ENCODE results near the gene CXCL9.

The CXCL9 gene

DNA sequence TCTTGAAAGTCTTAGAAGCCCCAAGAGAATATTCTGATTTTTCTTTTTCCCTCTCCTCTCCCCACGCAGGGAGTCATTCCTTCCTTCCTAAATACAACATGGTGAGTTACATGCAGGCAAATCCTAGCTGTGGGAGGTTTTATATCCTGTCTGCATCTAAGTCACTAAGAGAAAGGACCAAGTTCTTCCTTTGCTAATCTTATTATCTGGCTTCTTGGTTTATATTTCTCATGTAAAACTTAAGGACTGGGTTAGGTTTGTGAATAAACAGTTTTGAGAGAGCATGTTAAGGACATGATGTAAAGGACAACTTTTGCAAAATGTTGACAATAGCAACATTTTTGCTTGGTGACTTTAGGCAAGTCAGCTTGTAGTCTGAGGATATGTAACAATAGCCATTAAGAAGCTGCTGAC lies 5.1 kb upstream of the CXCL9 start:
- H3K27ac Mint-ChIP-seq = peak overlapping the region; percentile 17
- DNase-seq = no peak
- peaks cover 7% of the 10 kb centered on the region for H3K4me1 Mint-ChIP-seq
- H3K9me3 Mint-ChIP-seq = no peaks in the 10 kb centered on the region
- no peaks in the 10 kb centered on the region for H3K36me3 Mint-ChIP-seq (ENCODE audit: low read depth)
- TF ChIP-seq, protein P1, sequence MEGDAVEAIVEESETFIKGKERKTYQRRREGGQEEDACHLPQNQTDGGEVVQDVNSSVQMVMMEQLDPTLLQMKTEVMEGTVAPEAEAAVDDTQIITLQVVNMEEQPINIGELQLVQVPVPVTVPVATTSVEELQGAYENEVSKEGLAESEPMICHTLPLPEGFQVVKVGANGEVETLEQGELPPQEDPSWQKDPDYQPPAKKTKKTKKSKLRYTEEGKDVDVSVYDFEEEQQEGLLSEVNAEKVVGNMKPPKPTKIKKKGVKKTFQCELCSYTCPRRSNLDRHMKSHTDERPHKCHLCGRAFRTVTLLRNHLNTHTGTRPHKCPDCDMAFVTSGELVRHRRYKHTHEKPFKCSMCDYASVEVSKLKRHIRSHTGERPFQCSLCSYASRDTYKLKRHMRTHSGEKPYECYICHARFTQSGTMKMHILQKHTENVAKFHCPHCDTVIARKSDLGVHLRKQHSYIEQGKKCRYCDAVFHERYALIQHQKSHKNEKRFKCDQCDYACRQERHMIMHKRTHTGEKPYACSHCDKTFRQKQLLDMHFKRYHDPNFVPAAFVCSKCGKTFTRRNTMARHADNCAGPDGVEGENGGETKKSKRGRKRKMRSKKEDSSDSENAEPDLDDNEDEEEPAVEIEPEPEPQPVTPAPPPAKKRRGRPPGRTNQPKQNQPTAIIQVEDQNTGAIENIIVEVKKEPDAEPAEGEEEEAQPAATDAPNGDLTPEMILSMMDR (IDR thresholded peaks at IDR 0.05) = no peak
- no peak overlapping the region for H3K4me3 Mint-ChIP-seq
- H3K27me3 Mint-ChIP-seq (ENCODE audit: low read depth, poor library complexity) = peaks cover 11% of the 10 kb centered on the region

DNA sequence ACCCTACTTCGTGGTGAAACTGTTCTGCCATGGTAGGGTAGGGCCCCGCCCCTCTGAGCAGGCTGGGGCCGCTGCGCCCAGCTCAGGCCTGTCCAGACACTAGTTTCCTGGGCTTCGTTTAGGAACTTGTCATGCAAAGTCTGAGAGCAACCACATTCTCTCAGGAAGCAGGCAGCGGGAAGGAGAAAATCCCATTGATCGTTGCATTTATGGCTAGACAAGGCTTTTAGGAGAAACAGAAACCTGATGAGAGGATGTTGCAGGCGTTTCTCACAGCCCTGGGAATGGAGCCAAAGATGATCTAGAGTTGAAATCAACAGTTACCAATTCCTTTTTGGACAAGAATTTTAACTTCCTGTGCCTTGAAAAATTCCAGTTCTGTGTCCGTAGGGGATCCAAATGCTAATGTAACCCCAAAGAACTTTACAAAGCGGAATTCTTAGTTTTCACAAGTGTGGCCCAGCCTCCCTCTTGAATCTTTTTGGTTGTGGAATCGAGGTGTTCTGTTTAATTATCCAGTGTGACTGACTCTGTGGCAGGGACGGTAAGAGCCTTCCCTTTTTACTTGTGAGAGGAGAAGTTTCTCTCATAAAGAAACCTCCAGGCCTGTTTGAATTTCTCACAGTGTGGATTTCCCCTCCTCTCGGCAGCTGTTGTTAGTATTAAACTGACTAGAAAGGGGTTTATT lies 4.5 kb upstream of the CXCL9 start:
- no peak overlapping the region for H3K4me3 Mint-ChIP-seq
- H3K27me3 Mint-ChIP-seq (ENCODE audit: low read depth, poor library complexity) = peaks cover 11% of the 10 kb centered on the region
- H3K9me3 Mint-ChIP-seq = no peaks in the 10 kb centered on the region
- H3K4me1 Mint-ChIP-seq = peaks cover 7% of the 10 kb centered on the region
- no peaks in the 10 kb centered on the region for H3K36me3 Mint-ChIP-seq (ENCODE audit: low read depth)
- TF ChIP-seq, protein P1 (IDR thresholded peaks at IDR 0.05) = no peak
- DNase-seq = no peak
- H3K27ac Mint-ChIP-seq = no peak overlapping the region

DNA sequence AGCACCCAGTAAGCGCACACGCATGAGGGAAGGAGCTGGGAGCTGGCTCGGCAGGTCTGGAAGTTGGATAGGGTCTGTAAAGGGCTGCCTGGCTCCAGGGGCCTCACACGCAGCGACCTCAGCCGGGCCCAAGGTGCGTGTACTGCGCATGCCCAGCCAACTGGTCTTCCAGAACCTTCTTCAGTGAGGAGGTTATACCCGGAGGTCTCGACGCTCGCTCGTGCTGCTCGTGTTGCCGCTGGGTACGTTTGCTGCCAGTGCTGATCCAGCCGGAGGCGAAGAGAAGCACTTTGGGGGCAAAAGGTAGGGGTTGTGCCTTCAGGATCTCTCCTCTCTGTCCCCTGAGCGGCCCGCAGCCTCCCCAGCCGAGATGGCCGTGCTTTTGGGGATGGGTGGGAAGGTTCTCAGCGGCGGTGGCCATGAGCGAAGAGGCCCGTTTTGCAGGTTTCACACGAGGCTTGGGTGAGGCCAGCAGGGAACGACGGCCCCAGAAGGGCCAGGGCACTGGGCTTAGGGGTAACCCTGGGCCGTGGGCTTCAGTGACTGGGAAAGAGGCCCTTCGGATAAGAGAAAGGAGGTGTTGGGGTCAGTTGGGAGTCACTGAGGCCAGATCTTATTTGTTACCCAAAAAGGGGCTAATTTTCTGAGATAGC lies 3.8 kb upstream of the CXCL9 start:
- H3K27me3 Mint-ChIP-seq (ENCODE audit: low read depth, poor library complexity) = peaks cover 11% of the 10 kb centered on the region
- H3K36me3 Mint-ChIP-seq (ENCODE audit: low read depth) = no peaks in the 10 kb centered on the region
- peaks cover 7% of the 10 kb centered on the region for H3K4me1 Mint-ChIP-seq
- no peak for DNase-seq
- H3K4me3 Mint-ChIP-seq = no peak overlapping the region
- H3K9me3 Mint-ChIP-seq = no peaks in the 10 kb centered on the region
- TF ChIP-seq, protein P1 (IDR thresholded peaks at IDR 0.05) = no peak
- H3K27ac Mint-ChIP-seq = no peak overlapping the region

DNA sequence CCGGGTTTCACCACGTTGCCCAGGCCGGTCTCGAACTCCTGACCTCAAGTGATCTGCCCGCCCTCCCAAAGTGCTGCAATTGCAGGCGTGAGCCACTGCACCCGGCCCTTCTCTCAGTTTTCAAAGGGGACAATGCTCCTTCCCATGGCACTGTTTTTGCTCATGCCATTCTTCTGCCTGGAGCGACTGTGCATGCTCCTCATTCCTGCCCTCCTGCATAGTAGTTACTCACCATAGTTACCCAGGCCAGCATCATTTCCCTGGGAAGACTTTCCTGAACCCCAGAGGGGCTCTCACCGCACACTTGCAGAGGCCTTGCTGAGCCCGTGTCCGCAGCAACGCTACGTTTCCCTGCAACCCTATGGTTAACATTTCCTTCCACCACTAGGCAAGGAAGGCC lies 3.3 kb upstream of the CXCL9 start:
- H3K27ac Mint-ChIP-seq = no peak overlapping the region
- H3K9me3 Mint-ChIP-seq = no peaks in the 10 kb centered on the region
- peaks cover 7% of the 10 kb centered on the region for H3K4me1 Mint-ChIP-seq
- no peak overlapping the region for H3K4me3 Mint-ChIP-seq
- H3K36me3 Mint-ChIP-seq (ENCODE audit: low read depth) = no peaks in the 10 kb centered on the region
- DNase-seq = no peak
- H3K27me3 Mint-ChIP-seq (ENCODE audit: low read depth, poor library complexity) = peaks cover 14% of the 10 kb centered on the region
- TF ChIP-seq, protein P1 (IDR thresholded peaks at IDR 0.05) = no peak

DNA sequence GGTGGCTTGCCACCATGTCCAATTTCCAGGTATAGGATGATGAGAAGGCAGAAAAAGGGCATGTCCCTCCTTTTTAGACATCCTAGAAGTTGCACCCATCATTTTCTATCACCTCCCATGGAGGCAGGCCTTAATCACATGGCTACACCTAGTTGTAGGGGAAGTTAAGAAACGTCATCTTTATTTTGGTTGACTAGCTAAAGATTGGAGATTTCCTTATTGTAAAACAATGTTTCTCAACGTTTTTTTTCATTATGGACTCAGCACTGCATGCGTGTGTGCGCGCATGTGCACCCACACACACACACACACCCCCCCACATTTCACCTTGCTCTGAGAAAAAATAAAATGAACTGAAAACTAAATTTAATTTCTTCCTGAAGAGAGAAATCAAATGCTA lies 2.0 kb upstream of the CXCL9 start:
- Mint-ChIP-seq H3K4me1 (peaks cover 7% of the 10 kb centered on the region), H3K27me3 (ENCODE audit: low read depth, poor library complexity) (peaks cover 16% of the 10 kb centered on the region), H3K4me3 (no peak overlapping the region), H3K36me3 (ENCODE audit: low read depth) (no peaks in the 10 kb centered on the region), H3K9me3 (no peaks in the 10 kb centered on the region), H3K27ac (no peak overlapping the region)
- no peak for DNase-seq
- TF ChIP-seq, protein P1 (IDR thresholded peaks at IDR 0.05) = no peak

DNA sequence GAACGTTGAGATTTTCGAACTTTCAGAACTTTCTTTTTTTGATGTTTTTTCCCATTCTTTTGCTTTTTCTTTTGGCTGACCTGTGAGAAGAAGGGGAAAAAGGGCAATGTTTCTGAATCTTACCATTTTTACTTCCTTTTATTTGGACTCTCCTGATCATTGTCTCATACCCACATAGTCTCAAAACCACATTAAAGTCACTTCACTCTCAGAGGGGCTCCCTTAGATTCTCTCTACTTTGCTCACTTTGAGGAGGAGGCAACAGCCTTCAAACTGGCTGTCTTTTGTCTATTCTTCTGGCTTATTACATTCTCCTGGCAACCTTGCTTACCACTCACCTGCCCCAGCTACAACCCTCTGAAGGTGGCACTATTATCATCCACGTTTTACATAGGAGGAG lies 3.7 kb downstream of the CXCL9 start:
- no peaks in the 10 kb centered on the region for H3K4me1 Mint-ChIP-seq
- no peak overlapping the region for H3K27ac Mint-ChIP-seq
- H3K4me3 Mint-ChIP-seq = no peak overlapping the region
- H3K9me3 Mint-ChIP-seq = no peaks in the 10 kb centered on the region
- H3K36me3 Mint-ChIP-seq (ENCODE audit: low read depth) = no peaks in the 10 kb centered on the region
- TF ChIP-seq, protein P1 (IDR thresholded peaks at IDR 0.05) = no peak
- DNase-seq = no peak
- peaks cover 17% of the 10 kb centered on the region for H3K27me3 Mint-ChIP-seq (ENCODE audit: low read depth, poor library complexity)

Measured in nephron progenitor cell (in vitro differentiated cells).